ENCODE results near the gene SKIC2.
A peak's percentile ranks its signal among the peaks of the same experiment; 100 is the strongest.

Gene SKIC2

GRCh38 chr6:31952890-31953289 is 6.1 kb upstream of the SKIC2 start:
- Histone ChIP-seq H3K9me3 (ENCODE audit: control insufficient read depth, insufficient read depth, low read depth, low read length) (no peaks in the 10 kb centered on the region), H3K4me1 (ENCODE audit: control insufficient read depth, insufficient read depth, low read length) (no peaks in the 10 kb centered on the region; the same call in 1 of the 2 replicates), H3K4me3 (ENCODE audit: low read depth, low read length) (no peak overlapping the region), H3K27ac (ENCODE audit: extremely low read depth, low read depth, low read length) (no peak overlapping the region), H3K36me3 (ENCODE audit: control insufficient read depth in 2 of 2, insufficient read depth in 1 of 2, low read length in 2 of 2) (peaks cover 15 to 68% of the 10 kb centered on the region in 2 experiments)
- CTCF ChIA-PET = interaction anchor here (0.7 to 3.3 kb wide), 36 partner anchors 9 to 868 kb away, joined by 3 to 70 read pairs (median 6); partner anchors contain the start of genes DXO, EGFL8, EHMT2 and LY6G5C
- POLR2A ChIA-PET = interaction anchor here (0.6 to 4.2 kb wide), 12 partner anchors 13 to 292 kb away, joined by 3 to 22 read pairs (median 4); partner anchors contain the start of genes C6orf47, DXO, EHMT2 and HSPA1B
- TF ChIP-seq ZNF366 (tag by site-specific recombination; conservative IDR thresholded peaks at IDR 0.05) = 0 out of 2 replicates have a peak, but pooled peaks have one; percentile 26
- TF ChIP-seq SALL2 (tag by site-specific recombination; IDR thresholded peaks at IDR 0.05; ENCODE audit: borderline replicate concordance) = no peak

- H3K36me3 ChIP-seq (ENCODE audit: control insufficient read depth in 2 of 2, insufficient read depth in 1 of 2, low read length in 2 of 2) = peaks cover 15 to 68% of the 10 kb centered on the region in 2 experiments
- H3K9me3 ChIP-seq (ENCODE audit: control insufficient read depth, insufficient read depth, low read depth, low read length) = no peaks in the 10 kb centered on the region
- no peak overlapping the region for H3K4me3 ChIP-seq (ENCODE audit: low read depth, low read length)
- POLR2A ChIA-PET = interaction anchor here (0.6 kb wide), 1 partner anchor 36 kb away, joined by 3 read pairs; no protein-coding TSS in a partner anchor
- no peak for TF ChIP-seq ZNF184 (tag by site-specific recombination; IDR thresholded peaks at IDR 0.05)
- TF ChIP-seq TRIM28 (IDR thresholded peaks at IDR 0.05; ENCODE audit: borderline replicate concordance, low read length) = no peak
- TF ChIP-seq ZBTB8A (tag by site-specific recombination; IDR thresholded peaks at IDR 0.05) = no peak
- no peak for TF ChIP-seq ZNF10 (tag by site-specific recombination; IDR thresholded peaks at IDR 0.05)
- no peak for TF ChIP-seq ZNF2 (tag by site-specific recombination; IDR thresholded peaks at IDR 0.05)
- no peak for TF ChIP-seq ZNF76 (tag by site-specific recombination; IDR thresholded peaks at IDR 0.05; ENCODE audit: borderline replicate concordance, low read depth)
- TF ChIP-seq BCL11A (tag by site-specific recombination; IDR thresholded peaks at IDR 0.05; ENCODE audit: low read depth) = no peak
- no peak for TF ChIP-seq IKZF3 (tag by site-specific recombination; IDR thresholded peaks at IDR 0.05)
- no peak for TF ChIP-seq ZNF223 (tag by site-specific recombination; IDR thresholded peaks at IDR 0.05)
- TF ChIP-seq, protein P1, sequence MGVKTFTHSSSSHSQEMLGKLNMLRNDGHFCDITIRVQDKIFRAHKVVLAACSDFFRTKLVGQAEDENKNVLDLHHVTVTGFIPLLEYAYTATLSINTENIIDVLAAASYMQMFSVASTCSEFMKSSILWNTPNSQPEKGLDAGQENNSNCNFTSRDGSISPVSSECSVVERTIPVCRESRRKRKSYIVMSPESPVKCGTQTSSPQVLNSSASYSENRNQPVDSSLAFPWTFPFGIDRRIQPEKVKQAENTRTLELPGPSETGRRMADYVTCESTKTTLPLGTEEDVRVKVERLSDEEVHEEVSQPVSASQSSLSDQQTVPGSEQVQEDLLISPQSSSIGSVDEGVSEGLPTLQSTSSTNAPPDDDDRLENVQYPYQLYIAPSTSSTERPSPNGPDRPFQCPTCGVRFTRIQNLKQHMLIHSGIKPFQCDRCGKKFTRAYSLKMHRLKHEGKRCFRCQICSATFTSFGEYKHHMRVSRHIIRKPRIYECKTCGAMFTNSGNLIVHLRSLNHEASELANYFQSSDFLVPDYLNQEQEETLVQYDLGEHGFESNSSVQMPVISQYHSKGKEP (tag by site-specific recombination; IDR thresholded peaks at IDR 0.05) = no peak
- no peak for TF ChIP-seq ZNF350 (tag by site-specific recombination; IDR thresholded peaks at IDR 0.05)
- TF ChIP-seq ZNF274 (IDR thresholded peaks at IDR 0.05; ENCODE audit: low read length) = no peak
- no peak for TF ChIP-seq ZNF274 (tag by site-specific recombination; IDR thresholded peaks at IDR 0.05; ENCODE audit: borderline replicate concordance)
- no peak for TF ChIP-seq PRDM1 (tag by site-specific recombination; IDR thresholded peaks at IDR 0.05)
- no peak for TF ChIP-seq ZNF341 (tag by site-specific recombination; IDR thresholded peaks at IDR 0.05; ENCODE audit: low read depth)
- TF ChIP-seq ZNF202 (tag by site-specific recombination; IDR thresholded peaks at IDR 0.05; ENCODE audit: borderline replicate concordance) = no peak
- no peak for TF ChIP-seq ZNF174 (tag by site-specific recombination; IDR thresholded peaks at IDR 0.05)
- TF ChIP-seq ZNF521 (tag by site-specific recombination; IDR thresholded peaks at IDR 0.05) = no peak
- TF ChIP-seq MEIS1 (CRISPR knock-in tag; IDR thresholded peaks at IDR 0.05; ENCODE audit: borderline replicate concordance) = no peak
- no peak for TF ChIP-seq GLI4 (tag by site-specific recombination; IDR thresholded peaks at IDR 0.05)
- TF ChIP-seq SCRT2 (tag by site-specific recombination; IDR thresholded peaks at IDR 0.05) = no peak
- CTCF ChIA-PET = interaction anchor here (0.7 kb wide), 2 partner anchors 25 to 412 kb away, joined by 3 read pairs; no protein-coding TSS in a partner anchor
- no peak overlapping the region for H3K27ac ChIP-seq (ENCODE audit: extremely low read depth, low read depth, low read length)
- H3K4me1 ChIP-seq (ENCODE audit: control insufficient read depth, insufficient read depth, low read length) = no peaks in the 10 kb centered on the region; the same call in 1 of the 2 replicates
Measured at GRCh38 chr6:31954511-31954910, 4.5 kb upstream of the SKIC2 start.

Measured in HEK293 (cell line).